Measurements from ENCODE around the gene CIZ1. TPM values are rescaled to one million over a fixed set of nuclear protein-coding genes. Genes with fewer than 3 reads are reported as not detected.
A peak's percentile ranks its signal among the peaks of the same experiment; 100 is the strongest.

The CIZ1 gene
- total RNA-seq, 2 donors from 2014 or later = 58.4 to 61.6 TPM

DNA sequence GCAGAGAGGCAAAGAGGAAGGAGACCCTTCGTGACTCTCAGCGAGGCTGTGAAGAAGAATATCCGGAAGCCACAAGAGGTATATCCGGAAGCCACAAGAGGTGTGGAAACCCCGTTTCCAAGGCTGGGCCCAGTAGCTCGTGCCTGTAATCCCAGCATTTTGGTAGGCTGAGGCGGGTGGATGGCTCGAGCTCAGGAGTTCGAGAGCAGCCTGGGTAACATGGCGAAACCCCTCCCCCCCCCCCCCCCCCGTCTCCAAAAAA lies 31.9 kb downstream of the CIZ1 start:
- Histone ChIP-seq H3K27ac (peak overlapping the region in 3 of 4 donors; percentile 22 to 80 (median 77)), H3K4me1 (peaks cover 32% of the 10 kb centered on the region), H3K4me3 (no peak overlapping the region), H3K36me3 (replicated peaks in 1 of 2; ENCODE audit: insufficient read depth in 1 of 2, low read depth in 2 of 2) (peaks cover 0 to 4% of the 10 kb centered on the region in 2 donors), H3K27me3 (no peaks in the 10 kb centered on the region), H3K9me3 (no peaks in the 10 kb centered on the region)
- intact Hi-C loops (cut with DNase I) = no loop called here
- no peak for ATAC-seq
- no peak for DNase-seq
- 31 to 73% methylated on average over 8 to 11 of the region's 11 CpGs for WGBS, 2 donors
- no peak for TF ChIP-seq CTCF (IDR thresholded peaks at IDR 0.05)
- no peak for TF ChIP-seq POLR2A (IDR thresholded peaks at IDR 0.05)

GRCh38 chr9:128155736-128156500 lies 35.5 kb downstream of the CIZ1 start:
- TF ChIP-seq CTCF (IDR thresholded peaks at IDR 0.05) = no peak
- no peak for TF ChIP-seq POLR2A (IDR thresholded peaks at IDR 0.05)
- H3K4me3 ChIP-seq = no peak overlapping the region
- peaks cover 12% of the 10 kb centered on the region for H3K4me1 ChIP-seq
- H3K36me3 ChIP-seq (replicated peaks in 1 of 2; ENCODE audit: insufficient read depth in 1 of 2, low read depth in 2 of 2) = no peaks in the 10 kb centered on the region
- H3K27me3 ChIP-seq = no peaks in the 10 kb centered on the region
- H3K9me3 ChIP-seq = no peaks in the 10 kb centered on the region
- DNase-seq (no peak), ATAC-seq (no peak)
- no peak overlapping the region for H3K27ac ChIP-seq
- intact Hi-C loops (cut with DNase I) = no loop called here
- WGBS, 2 donors = 69 to 78% methylated on average over 7 of the region's 7 CpGs

DNA sequence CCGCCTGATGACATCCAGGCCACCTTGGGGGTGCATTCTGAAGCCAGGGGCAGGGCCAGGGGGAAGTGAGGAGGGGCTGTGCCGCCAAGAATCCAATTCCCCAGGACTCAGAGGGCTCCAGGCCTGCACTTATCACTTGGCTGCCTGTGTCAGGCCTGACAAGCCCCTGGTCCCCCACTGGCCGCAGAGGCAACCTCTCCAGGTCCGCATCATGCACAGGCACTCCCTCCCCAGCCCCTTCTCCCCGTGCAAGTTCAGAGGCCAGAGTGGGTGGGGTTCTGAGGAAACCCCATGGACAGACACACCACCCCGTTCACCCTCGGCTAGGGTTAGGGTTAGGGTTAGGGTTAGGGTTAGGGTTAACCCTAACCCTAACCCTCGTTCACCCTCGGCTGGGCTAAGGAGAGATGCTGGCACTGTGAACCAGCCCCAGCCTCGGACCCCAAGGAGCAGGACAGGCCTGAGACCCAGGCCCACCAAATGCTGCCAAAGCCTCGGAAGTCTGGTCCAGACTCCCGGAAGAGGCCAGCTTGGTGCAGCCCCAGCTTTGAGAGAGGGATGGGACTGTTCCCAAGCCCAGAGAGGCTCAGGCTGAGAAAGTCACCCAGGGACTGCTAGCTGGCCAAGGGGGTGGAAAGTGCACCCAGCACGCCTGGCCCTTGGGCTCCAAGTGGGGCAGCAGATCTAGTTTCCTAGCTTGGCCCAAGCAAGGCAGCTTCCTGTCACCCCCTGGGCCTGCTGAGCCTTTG lies 37.3 kb downstream of the CIZ1 start:
- 88% methylated on average over 13 of the region's 13 CpGs; no CpG with 5 or more reads in 1 of the 2 donors for WGBS, 2 donors
- H3K4me1 ChIP-seq = peaks cover 17% of the 10 kb centered on the region
- H3K9me3 ChIP-seq = no peaks in the 10 kb centered on the region
- ATAC-seq = no peak
- TF ChIP-seq CTCF (IDR thresholded peaks at IDR 0.05) = no peak
- no peak for TF ChIP-seq POLR2A (IDR thresholded peaks at IDR 0.05)
- H3K27ac ChIP-seq = no peak overlapping the region
- H3K27me3 ChIP-seq = no peaks in the 10 kb centered on the region
- no peaks in the 10 kb centered on the region for H3K36me3 ChIP-seq (replicated peaks in 1 of 2; ENCODE audit: insufficient read depth in 1 of 2, low read depth in 2 of 2)
- H3K4me3 ChIP-seq = no peak overlapping the region
- intact Hi-C loops (cut with DNase I) = no loop called here
- no peak for DNase-seq

- Histone ChIP-seq H3K4me3 (no peak overlapping the region), H3K9me3 (no peaks in the 10 kb centered on the region), H3K4me1 (peaks cover 25% of the 10 kb centered on the region), H3K27me3 (no peaks in the 10 kb centered on the region), H3K27ac (no peak overlapping the region), H3K36me3 (replicated peaks in 1 of 2; ENCODE audit: insufficient read depth in 1 of 2, low read depth in 2 of 2) (no peaks in the 10 kb centered on the region)
- WGBS, 2 donors = 76 to 83% methylated on average over 13 to 26 of the region's 26 CpGs
- TF ChIP-seq POLR2A (IDR thresholded peaks at IDR 0.05) = no peak
- TF ChIP-seq CTCF (IDR thresholded peaks at IDR 0.05) = no peak
- no peak for ATAC-seq
- intact Hi-C loops (cut with DNase I) = no loop called here
- no peak for DNase-seq
These were observed 38.1 kb downstream of the CIZ1 start for GRCh38 chr9:128153060-128153946.
